RWPE1 (cell line): ENCODE results near the gene CASZ1.

ENCODE experiments used
- CTCF ChIA-PET: fragments of 350-600 bp; sonication (Branson Sonifier 250); formaldehyde crosslinking; extraction: SDS; loops from one replicate; lab custom pipeline; 2021; lab: Yijun Ruan, JAX
- POLR2A ChIA-PET: fragments of 400-600 bp; formaldehyde crosslinking; extraction: SDS; loops from one replicate; lab custom pipeline; 2020; ENCODE audit warnings: antibody characterized with exemption; ENCODE audit not compliant: low non-redundant PET; lab: Yijun Ruan, JAX
- DNase-seq: peaks from one replicate; pipeline ENCODE4 v3.0.0; 2012; ENCODE audit warnings: low spot score
- H3K27ac ChIP-seq: fragments of 450-650 bp; 2 replicates; pipeline ENCODE4 v1.5.1; 2017
- TF ChIP-seq, protein P1 (sequence below): fragments of 450-650 bp; conservative IDR thresholded peaks from 2 replicates; pipeline ENCODE4 v1.5.1; 2017; ENCODE audit warnings: low read depth, mild to moderate bottlenecking

Gene CASZ1

GRCh38 chr1:10793129-10793651 is 3.3 kb downstream of the CASZ1 start:
- CTCF ChIA-PET: interaction anchor here (0.6 to 1.1 kb wide), 8 partner anchors 15 to 600 kb away, joined by 3 to 4 read pairs (median 3); no protein-coding TSS in a partner anchor
- H3K27ac ChIP-seq: no peak overlapping the region
- no peak for DNase-seq
- POLR2A ChIA-PET: interaction anchor here (0.7 kb wide), 1 partner anchor 9 kb away, joined by 3 read pairs; no protein-coding TSS in a partner anchor
- TF ChIP-seq, protein P1, sequence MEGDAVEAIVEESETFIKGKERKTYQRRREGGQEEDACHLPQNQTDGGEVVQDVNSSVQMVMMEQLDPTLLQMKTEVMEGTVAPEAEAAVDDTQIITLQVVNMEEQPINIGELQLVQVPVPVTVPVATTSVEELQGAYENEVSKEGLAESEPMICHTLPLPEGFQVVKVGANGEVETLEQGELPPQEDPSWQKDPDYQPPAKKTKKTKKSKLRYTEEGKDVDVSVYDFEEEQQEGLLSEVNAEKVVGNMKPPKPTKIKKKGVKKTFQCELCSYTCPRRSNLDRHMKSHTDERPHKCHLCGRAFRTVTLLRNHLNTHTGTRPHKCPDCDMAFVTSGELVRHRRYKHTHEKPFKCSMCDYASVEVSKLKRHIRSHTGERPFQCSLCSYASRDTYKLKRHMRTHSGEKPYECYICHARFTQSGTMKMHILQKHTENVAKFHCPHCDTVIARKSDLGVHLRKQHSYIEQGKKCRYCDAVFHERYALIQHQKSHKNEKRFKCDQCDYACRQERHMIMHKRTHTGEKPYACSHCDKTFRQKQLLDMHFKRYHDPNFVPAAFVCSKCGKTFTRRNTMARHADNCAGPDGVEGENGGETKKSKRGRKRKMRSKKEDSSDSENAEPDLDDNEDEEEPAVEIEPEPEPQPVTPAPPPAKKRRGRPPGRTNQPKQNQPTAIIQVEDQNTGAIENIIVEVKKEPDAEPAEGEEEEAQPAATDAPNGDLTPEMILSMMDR: no peak

DNA sequence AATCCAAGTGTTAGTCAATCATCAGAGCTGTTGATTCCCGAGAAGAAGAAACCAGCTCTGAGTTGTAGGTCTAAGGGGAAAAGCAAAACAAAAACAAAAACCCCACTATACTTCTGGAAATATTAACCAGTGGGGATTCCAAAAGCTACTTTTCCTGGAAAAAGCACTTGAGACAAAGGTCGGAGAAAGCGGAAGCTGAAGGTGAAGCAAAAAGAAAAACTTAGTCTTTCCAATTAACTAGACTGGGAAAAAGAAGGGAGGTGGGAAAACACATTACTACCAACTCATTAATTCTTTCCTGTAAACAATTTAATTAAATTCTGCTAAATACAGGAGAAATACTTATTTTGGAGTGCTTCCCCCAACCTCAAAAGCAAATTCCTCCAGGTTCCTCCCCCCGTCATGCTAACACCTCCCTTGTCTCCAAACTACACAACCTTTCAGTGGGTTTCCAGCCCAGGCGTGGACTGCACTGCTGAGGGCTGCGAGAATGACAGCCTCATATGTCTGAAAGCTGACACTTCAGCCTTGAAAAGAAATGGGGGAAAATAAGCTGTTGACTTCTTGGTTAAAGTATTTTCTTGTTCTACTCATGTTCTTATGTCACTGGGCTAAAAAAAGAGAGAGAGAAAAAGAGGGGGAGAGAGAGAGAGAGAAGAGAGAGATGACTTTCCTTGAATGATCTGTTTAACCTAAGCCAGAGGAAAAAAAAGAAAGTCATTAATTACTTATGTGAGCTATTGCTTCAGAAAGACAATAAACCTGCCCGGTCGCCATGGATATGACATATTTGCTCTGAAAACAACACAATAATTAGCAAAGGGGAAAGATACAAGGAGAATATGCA is 5.1 kb downstream of the CASZ1 start:
- TF ChIP-seq, protein P1: no peak
- ChIA-PET POLR2A (interaction anchor here (0.6 kb wide), 1 partner anchor 110 kb away, joined by 4 read pairs; no protein-coding TSS in a partner anchor), CTCF (no interaction called here)
- no peak for DNase-seq
- H3K27ac ChIP-seq: no peak overlapping the region

DNA sequence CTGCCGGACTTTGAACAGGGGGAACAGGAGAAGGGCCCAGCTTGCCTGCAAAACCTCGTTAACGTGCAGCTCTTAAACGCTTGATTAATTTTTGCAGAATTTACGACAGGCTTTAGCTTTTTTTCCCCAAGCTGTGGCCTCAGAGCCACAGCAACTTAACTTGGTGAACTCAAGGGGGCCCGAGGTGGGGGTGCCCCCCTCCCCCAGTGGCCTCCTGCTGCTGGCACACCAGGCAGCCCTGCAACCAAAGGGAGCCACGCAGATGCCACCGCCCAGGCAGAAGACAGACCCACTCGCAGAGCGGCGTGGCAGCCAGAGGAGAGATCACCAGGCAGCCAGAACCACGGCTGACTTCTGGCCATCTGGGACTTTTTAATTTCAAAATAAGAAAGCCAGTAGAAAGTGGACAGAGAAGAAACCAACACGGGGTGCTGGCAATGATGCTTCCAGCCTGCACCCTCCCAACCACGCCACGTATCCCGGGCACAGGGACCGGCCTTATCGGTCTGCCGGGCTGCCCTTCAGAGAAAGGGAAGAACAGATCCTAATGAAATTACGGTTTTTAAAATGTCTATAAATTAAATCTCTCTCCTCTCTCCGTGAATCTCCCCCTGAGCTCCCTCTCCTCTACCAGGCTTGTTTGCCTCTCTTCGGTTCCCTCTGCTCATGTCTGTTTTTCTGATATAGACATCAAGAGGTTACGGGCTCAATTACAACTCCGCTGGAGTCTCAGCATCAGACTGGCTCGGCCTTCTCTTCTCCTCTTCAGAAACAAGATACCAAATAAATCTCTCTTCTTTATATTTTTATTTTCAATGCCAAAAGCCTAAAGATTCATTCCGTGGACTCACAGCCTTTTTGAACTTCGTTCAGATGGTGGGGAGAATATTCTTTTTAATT is 6.4 kb downstream of the CASZ1 start:
- POLR2A ChIA-PET: no interaction called here
- CTCF ChIA-PET: interaction anchor here (0.7 kb wide), 1 partner anchor 20 kb away, joined by 6 read pairs; no protein-coding TSS in a partner anchor
- no peak overlapping the region for H3K27ac ChIP-seq
- DNase-seq: no peak
- TF ChIP-seq, protein P1: no peak

- TF ChIP-seq, protein P1: no peak
- H3K27ac ChIP-seq: no peak overlapping the region
- DNase-seq: no peak
- ChIA-PET CTCF (no interaction called here), POLR2A (no interaction called here)
Observed at GRCh38 chr1:10789047-10789791, 7.2 kb downstream of the CASZ1 start.

DNA sequence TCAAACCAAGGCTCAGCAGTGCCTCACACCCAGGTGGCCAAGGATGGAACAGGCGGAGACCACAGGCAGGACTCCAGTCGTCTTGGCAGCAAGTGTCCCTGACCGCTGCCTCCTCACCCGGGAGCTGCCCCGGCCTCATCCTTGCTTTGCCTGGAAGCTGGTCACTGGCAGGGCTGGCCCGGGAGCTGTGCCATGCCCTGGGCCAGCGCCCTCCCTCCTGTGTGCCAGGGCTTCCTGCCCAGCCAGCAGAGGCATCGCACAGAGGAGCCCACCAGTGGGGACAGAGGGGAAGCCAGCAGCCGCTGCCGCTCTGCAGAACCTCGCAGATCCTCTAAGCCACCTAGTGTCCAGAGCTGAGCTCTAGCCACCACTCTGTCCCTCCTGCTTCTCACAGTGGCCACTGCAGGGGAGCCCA is 7.8 kb downstream of the CASZ1 start:
- CTCF ChIA-PET: no interaction called here
- POLR2A ChIA-PET: no interaction called here
- H3K27ac ChIP-seq: no peak overlapping the region
- DNase-seq: no peak
- TF ChIP-seq, protein P1: no peak
